TTC549 (cell line): Measurements from ENCODE around the gene TNK1.

ENCODE experiments used
- FAIRE-seq: peaks from 2 replicates; lab custom pipeline; 2012; peaks lifted over from hg19 to GRCh38; lab: Jason Lieb, UNC

Gene TNK1

GRCh38 chr17:7437369-7437863 is 56.5 kb downstream of the TNK1 start:
- no peak for FAIRE-seq

GRCh38 chr17:7437950-7438614 is 57.2 kb downstream of the TNK1 start:
- FAIRE-seq = no peak

- FAIRE-seq = no peak
These were observed 58.0 kb downstream of the TNK1 start for GRCh38 chr17:7438656-7439460.
